ENCODE results near the gene XYLB.

DNA sequence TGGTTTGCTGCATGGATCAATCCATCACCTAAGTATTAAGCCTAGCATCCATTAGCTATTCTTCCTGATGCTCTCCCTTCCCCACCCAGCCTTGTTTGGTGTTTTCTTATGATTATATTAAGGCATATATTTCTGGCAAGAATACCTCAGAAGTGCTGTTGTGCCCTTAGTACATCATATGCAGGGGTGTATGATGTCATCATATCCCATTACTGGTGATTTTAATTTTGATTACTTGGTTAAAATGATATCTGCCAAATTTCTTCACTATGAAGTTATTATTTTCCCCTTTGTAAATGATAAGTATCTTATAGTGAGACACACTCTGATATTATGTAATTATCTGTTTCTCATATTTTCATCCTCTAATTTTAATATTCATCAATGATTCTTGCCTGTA, 49.0 kb upstream of the XYLB start:
- TF ChIP-seq CEBPB (IDR thresholded peaks at IDR 0.05) (no peak), RAD21 (IDR thresholded peaks at IDR 0.05; ENCODE audit: low read depth) (no peak)
- TF ChIP-seq, protein P1, sequence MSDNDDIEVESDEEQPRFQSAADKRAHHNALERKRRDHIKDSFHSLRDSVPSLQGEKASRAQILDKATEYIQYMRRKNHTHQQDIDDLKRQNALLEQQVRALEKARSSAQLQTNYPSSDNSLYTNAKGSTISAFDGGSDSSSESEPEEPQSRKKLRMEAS (IDR thresholded peaks at IDR 0.05) = no peak

All from Ishikawa (cell line).